Measurements from ENCODE around the gene CTPS2.

Gene CTPS2

GRCh38 chrX:16558489-16558888, 154.0 kb downstream of the CTPS2 start:
- Histone ChIP-seq H3K4me1 (ENCODE audit: control insufficient read depth, insufficient read depth, low read depth, low read length) (no peaks in the 10 kb centered on the region), H3K4ac (ENCODE audit: low read depth in 1 of 2, low read length in 2 of 2) (no peak overlapping the region), H3K4me2 (ENCODE audit: low read length, poor library complexity, severe bottlenecking) (no peak overlapping the region), H3K9ac (ENCODE audit: low read length) (no peak overlapping the region), H3K14ac (ENCODE audit: low read length in 2 of 2) (no peak overlapping the region), H3K27ac (ENCODE audit: low read length, poor library complexity, severe bottlenecking) (no peak overlapping the region), H2AK5ac (ENCODE audit: low read length, severe bottlenecking) (no peak overlapping the region), H2BK15ac (ENCODE audit: low read depth, poor library complexity, severe bottlenecking) (no peak overlapping the region), H4K91ac (ENCODE audit: low read length) (no peak overlapping the region), H4K8ac (ENCODE audit: low read length) (no peak overlapping the region), H2BK120ac (ENCODE audit: low read depth, low read length) (no peak overlapping the region), H3K79me1 (replicated peaks; ENCODE audit: low read length, poor library complexity, severe bottlenecking) (no peaks in the 10 kb centered on the region), H3K9me3 (ENCODE audit: control insufficient read depth, low read length) (no peaks in the 10 kb centered on the region), H3K23ac (ENCODE audit: low read length in 2 of 2) (no peak overlapping the region), H2AFZ (ENCODE audit: low read depth, low read length) (no peak overlapping the region), H3K36me3 (ENCODE audit: control insufficient read depth in 1 of 2, insufficient read depth in 2 of 2, low read depth in 1 of 2, low read length in 2 of 2) (no peaks in the 10 kb centered on the region), H3K4me3 (ENCODE audit: insufficient read depth in 1 of 2, low read depth in 1 of 2, low read length in 2 of 2) (no peak overlapping the region), H3K27me3 (ENCODE audit: control insufficient read depth in 1 of 2, insufficient read depth in 1 of 2, low read length in 2 of 2) (no peaks in the 10 kb centered on the region), H3K18ac (ENCODE audit: low read depth in 1 of 2, low read length in 2 of 2) (no peak overlapping the region), H2BK5ac (ENCODE audit: low read depth, low read length, poor library complexity, severe bottlenecking) (no peak overlapping the region), H2BK12ac (ENCODE audit: low read length in 2 of 2) (no peak overlapping the region)
- DNase-seq: no peak
- 96% methylated on average over 6 of the region's 6 CpGs for WGBS

DNA sequence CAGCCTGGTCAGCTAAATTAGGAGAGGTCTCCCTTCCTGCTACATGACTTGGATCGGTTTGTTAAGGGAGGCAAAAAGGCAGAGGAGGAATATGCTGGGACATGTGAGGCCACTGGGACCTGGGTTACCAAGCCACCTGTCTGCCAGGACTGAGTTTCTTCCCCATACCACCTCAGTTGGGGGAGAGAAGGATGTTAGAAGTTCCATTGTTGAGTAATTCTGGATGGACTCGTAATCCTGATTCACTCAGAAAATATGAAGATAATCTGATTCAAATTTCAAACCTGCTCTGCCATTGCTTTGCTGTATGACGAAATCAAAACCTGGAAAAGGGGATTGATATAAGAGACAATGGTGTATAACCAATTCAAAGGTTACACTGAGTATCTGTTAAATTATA, 159.9 kb downstream of the CTPS2 start:
- no peak for DNase-seq
- no peaks in the 10 kb centered on the region for H3K36me3 ChIP-seq (ENCODE audit: control insufficient read depth in 1 of 2, insufficient read depth in 2 of 2, low read depth in 1 of 2, low read length in 2 of 2)
- H2AFZ ChIP-seq (ENCODE audit: low read depth, low read length): no peak overlapping the region
- no peak overlapping the region for H3K14ac ChIP-seq (ENCODE audit: low read length in 2 of 2)
- no peaks in the 10 kb centered on the region for H3K4me1 ChIP-seq (ENCODE audit: control insufficient read depth, insufficient read depth, low read depth, low read length)
- no peak overlapping the region for H2BK12ac ChIP-seq (ENCODE audit: low read length in 2 of 2)
- no peak overlapping the region for H3K23ac ChIP-seq (ENCODE audit: low read length in 2 of 2)
- no peak overlapping the region for H2BK5ac ChIP-seq (ENCODE audit: low read depth, low read length, poor library complexity, severe bottlenecking)
- no peak overlapping the region for H4K91ac ChIP-seq (ENCODE audit: low read length)
- H3K79me1 ChIP-seq (replicated peaks; ENCODE audit: low read length, poor library complexity, severe bottlenecking): no peaks in the 10 kb centered on the region
- no peak overlapping the region for H2BK120ac ChIP-seq (ENCODE audit: low read depth, low read length)
- peaks cover 0 to 6% of the 10 kb centered on the region in 2 experiments for H3K27me3 ChIP-seq (ENCODE audit: control insufficient read depth in 1 of 2, insufficient read depth in 1 of 2, low read length in 2 of 2)
- no peak overlapping the region for H3K4me3 ChIP-seq (ENCODE audit: insufficient read depth in 1 of 2, low read depth in 1 of 2, low read length in 2 of 2)
- H3K9me3 ChIP-seq (ENCODE audit: control insufficient read depth, low read length): no peaks in the 10 kb centered on the region
- no peak overlapping the region for H3K27ac ChIP-seq (ENCODE audit: low read length, poor library complexity, severe bottlenecking)
- no peak overlapping the region for H3K18ac ChIP-seq (ENCODE audit: low read depth in 1 of 2, low read length in 2 of 2)
- H3K4ac ChIP-seq (ENCODE audit: low read depth in 1 of 2, low read length in 2 of 2): no peak overlapping the region
- H2BK15ac ChIP-seq (ENCODE audit: low read depth, poor library complexity, severe bottlenecking): no peak overlapping the region
- no peak overlapping the region for H3K4me2 ChIP-seq (ENCODE audit: low read length, poor library complexity, severe bottlenecking)
- 100% methylated on average over 1 of the region's 3 CpGs for WGBS
- no peak overlapping the region for H2AK5ac ChIP-seq (ENCODE audit: low read length, severe bottlenecking)
- no peak overlapping the region for H4K8ac ChIP-seq (ENCODE audit: low read length)
- H3K9ac ChIP-seq (ENCODE audit: low read length): no peak overlapping the region

DNA sequence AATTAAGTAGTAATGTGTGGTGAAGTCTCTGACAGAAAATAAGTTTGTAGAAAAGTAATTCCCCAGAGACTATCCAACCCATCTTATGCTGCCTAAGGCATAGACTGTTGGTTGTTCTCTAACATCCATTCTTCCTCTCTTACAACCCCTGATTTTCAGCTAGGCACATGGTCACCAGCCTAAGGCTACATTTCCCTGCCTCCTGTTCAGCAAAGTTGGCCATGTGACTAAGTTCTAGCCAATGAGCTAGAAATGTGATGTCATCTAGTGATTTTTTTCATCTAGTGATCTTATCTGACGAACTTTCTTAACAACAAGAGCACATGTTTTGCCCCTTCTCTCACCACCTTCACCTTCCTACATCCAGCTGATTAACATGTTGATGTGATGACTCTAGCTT, 164.8 kb downstream of the CTPS2 start:
- no peaks in the 10 kb centered on the region for H3K79me1 ChIP-seq (replicated peaks; ENCODE audit: low read length, poor library complexity, severe bottlenecking)
- H3K4ac ChIP-seq (ENCODE audit: low read depth in 1 of 2, low read length in 2 of 2): no peak overlapping the region
- H3K14ac ChIP-seq (ENCODE audit: low read length in 2 of 2): no peak overlapping the region
- no peak for DNase-seq
- no peak overlapping the region for H2BK12ac ChIP-seq (ENCODE audit: low read length in 2 of 2)
- no CpG with 5 or more reads among the region's 1 CpG for whole genome bisulfite sequencing
- H2AK5ac ChIP-seq (ENCODE audit: low read length, severe bottlenecking): no peak overlapping the region
- H3K18ac ChIP-seq (ENCODE audit: low read depth in 1 of 2, low read length in 2 of 2): no peak overlapping the region
- H3K27me3 ChIP-seq (ENCODE audit: control insufficient read depth in 1 of 2, insufficient read depth in 1 of 2, low read length in 2 of 2): peaks cover 0 to 6% of the 10 kb centered on the region in 2 experiments
- H3K4me3 ChIP-seq (ENCODE audit: insufficient read depth in 1 of 2, low read depth in 1 of 2, low read length in 2 of 2): no peak overlapping the region
- no peak overlapping the region for H3K27ac ChIP-seq (ENCODE audit: low read length, poor library complexity, severe bottlenecking)
- no peaks in the 10 kb centered on the region for H3K4me1 ChIP-seq (ENCODE audit: control insufficient read depth, insufficient read depth, low read depth, low read length)
- no peak overlapping the region for H4K8ac ChIP-seq (ENCODE audit: low read length)
- no peak overlapping the region for H2BK15ac ChIP-seq (ENCODE audit: low read depth, poor library complexity, severe bottlenecking)
- H2BK5ac ChIP-seq (ENCODE audit: low read depth, low read length, poor library complexity, severe bottlenecking): no peak overlapping the region
- no peak overlapping the region for H2BK120ac ChIP-seq (ENCODE audit: low read depth, low read length)
- no peak overlapping the region for H3K9ac ChIP-seq (ENCODE audit: low read length)
- no peak overlapping the region for H3K23ac ChIP-seq (ENCODE audit: low read length in 2 of 2)
- H3K36me3 ChIP-seq (ENCODE audit: control insufficient read depth in 1 of 2, insufficient read depth in 2 of 2, low read depth in 1 of 2, low read length in 2 of 2): no peaks in the 10 kb centered on the region
- H2AFZ ChIP-seq (ENCODE audit: low read depth, low read length): no peak overlapping the region
- no peaks in the 10 kb centered on the region for H3K9me3 ChIP-seq (ENCODE audit: control insufficient read depth, low read length)
- H3K4me2 ChIP-seq (ENCODE audit: low read length, poor library complexity, severe bottlenecking): no peak overlapping the region
- no peak overlapping the region for H4K91ac ChIP-seq (ENCODE audit: low read length)

DNA sequence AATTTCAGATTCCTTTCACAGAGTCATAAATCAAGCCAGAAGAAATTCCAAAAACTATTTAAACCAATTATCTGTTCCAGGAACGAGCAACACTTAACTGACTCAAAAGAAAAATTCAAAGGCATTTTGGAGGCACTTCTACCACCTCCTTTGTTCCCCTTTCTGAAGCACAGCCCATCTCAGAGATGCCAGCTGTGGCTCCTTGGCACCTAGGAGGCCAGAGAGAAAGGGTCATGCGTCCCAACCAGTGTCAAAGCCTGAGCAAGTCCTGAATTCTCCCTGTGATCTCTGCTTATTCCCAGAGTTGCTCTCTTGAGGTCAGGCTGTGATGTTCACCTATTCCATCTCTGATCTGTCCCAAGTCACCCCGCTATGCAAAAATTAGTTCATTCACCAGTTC, 167.5 kb downstream of the CTPS2 start:
- 90% methylated on average over 2 of the region's 3 CpGs for WGBS
- H3K9ac ChIP-seq (ENCODE audit: low read length): no peak overlapping the region
- no peak overlapping the region for H2BK12ac ChIP-seq (ENCODE audit: low read length in 2 of 2)

More for the DNA sequence above, 167.5 kb downstream of the CTPS2 start:
- Histone ChIP-seq H3K14ac (ENCODE audit: low read length in 2 of 2) (no peak overlapping the region), H3K9me3 (ENCODE audit: control insufficient read depth, low read length) (no peaks in the 10 kb centered on the region), H3K4me2 (ENCODE audit: low read length, poor library complexity, severe bottlenecking) (no peak overlapping the region), H4K8ac (ENCODE audit: low read length) (no peak overlapping the region), H3K36me3 (ENCODE audit: control insufficient read depth in 1 of 2, insufficient read depth in 2 of 2, low read depth in 1 of 2, low read length in 2 of 2) (no peaks in the 10 kb centered on the region), H2AK5ac (ENCODE audit: low read length, severe bottlenecking) (no peak overlapping the region), H2BK5ac (ENCODE audit: low read depth, low read length, poor library complexity, severe bottlenecking) (no peak overlapping the region), H3K4me1 (ENCODE audit: control insufficient read depth, insufficient read depth, low read depth, low read length) (no peaks in the 10 kb centered on the region), H3K4me3 (ENCODE audit: insufficient read depth in 1 of 2, low read depth in 1 of 2, low read length in 2 of 2) (no peak overlapping the region), H3K27me3 (ENCODE audit: control insufficient read depth in 1 of 2, insufficient read depth in 1 of 2, low read length in 2 of 2) (peaks cover 0 to 3% of the 10 kb centered on the region in 2 experiments), H2BK120ac (ENCODE audit: low read depth, low read length) (no peak overlapping the region), H3K18ac (ENCODE audit: low read depth in 1 of 2, low read length in 2 of 2) (no peak overlapping the region), H3K27ac (ENCODE audit: low read length, poor library complexity, severe bottlenecking) (no peak overlapping the region), H2AFZ (ENCODE audit: low read depth, low read length) (no peak overlapping the region), H4K91ac (ENCODE audit: low read length) (no peak overlapping the region), H3K4ac (ENCODE audit: low read depth in 1 of 2, low read length in 2 of 2) (no peak overlapping the region), H3K79me1 (replicated peaks; ENCODE audit: low read length, poor library complexity, severe bottlenecking) (no peaks in the 10 kb centered on the region), H2BK15ac (ENCODE audit: low read depth, poor library complexity, severe bottlenecking) (no peak overlapping the region), H3K23ac (ENCODE audit: low read length in 2 of 2) (no peak overlapping the region)
- DNase-seq: no peak
